Psoas muscle (tissue), 8 donors: Measurements from ENCODE around the gene SPINK5. TPM values are rescaled to one million over a fixed set of nuclear protein-coding genes. Genes with fewer than 3 reads are reported as not detected.

Source experiments
- ATAC-seq, 4 donors: fragments of 200-7000 bp; cut with Tn5 transposase; one replicate each; pipeline ENCODE4 v1.9.1; 2020; ENCODE audit warnings: moderate library complexity in 3 of 4, mild to moderate bottlenecking in 2 of 4
- DNase-seq, 2 donors: peaks; one replicate each; pipeline ENCODE4 v3.0.0-alpha.2; 2020
- H3K27ac ChIP-seq: fragments of 200-600 bp; one replicate; pipeline ENCODE4 v1.8.0; 2022
- H3K27me3 ChIP-seq, 3 donors: fragments of 200-600 bp in 1 of 3; one replicate each; pipeline versions ENCODE4 v1.6.1 to v1.8.0; 2013 to 2022; ENCODE audit warnings: low read length in 2 of 3, mild to moderate bottlenecking in 2 of 3, moderate library complexity in 1 of 3; ENCODE audit not compliant: insufficient read depth in 3 of 3
- H3K36me3 ChIP-seq, 2 donors: fragments of 200-600 bp in 1 of 2; one replicate each; pipeline versions ENCODE4 v1.6.1 to v1.8.0; 2013 to 2022; ENCODE audit warnings: low read depth in 1 of 2, mild to moderate bottlenecking in 1 of 2, moderate library complexity in 1 of 2; ENCODE audit not compliant: insufficient read depth in 1 of 2
- H3K4me1 ChIP-seq: fragments of 200-600 bp; one replicate; pipeline ENCODE4 v1.8.0; 2022
- H3K4me3 ChIP-seq: fragments of 200-600 bp; one replicate; pipeline ENCODE4 v1.8.0; 2022; ENCODE audit warnings: mild to moderate bottlenecking
- H3K9me3 ChIP-seq: fragments of 200-600 bp; one replicate; pipeline ENCODE4 v1.8.0; 2022
- CTCF ChIP-seq: fragments of 200-600 bp; IDR thresholded peaks from one replicate; pipeline ENCODE4 v1.8.0; 2022; ENCODE audit warnings: antibody characterized with exemption
- WGBS, 3 donors: extraction: QIAGEN DNeasy Blood & Tissue Kit; methylation state at CpG; one replicate each; pipeline versions ENCODE4 v1.1.6 to v1.1.7; 2013; 5-methylcytosine and 5-hydroxymethylcytosine counted together
- intact Hi-C, 2 donors: fragments of 100-400 bp; cut with DNase I; formaldehyde crosslinking; loops; one replicate each; pipeline versions ENCODE4 v1.11.0 to v1.14.2; 2022
- polyA plus RNA-seq, 3 donors: library from polyadenylated mRNA; stranded (reverse); fragments of 200-250 nt; gene quantifications; one replicate each; pipeline ENCODE4 v1.2.3, GENCODE V29; 2013
- total RNA-seq, 4 donors: library from RNA; stranded (reverse); fragmentation: NEBNext Ultra II Directional in 2 of 4; extraction: Animal tissue kit (Norgen Biotek cat#: 25700) in 2 of 4; gene quantifications; one replicate each; pipeline versions ENCODE4 v1.2.1 to v1.2.4, GENCODE V29; 2021 to 2023
- donor health status: healthy with polysubstance abuse.
- donor health status: DM: no; HTN: no; CAD: no; lungs with moderate emphysema.
- donor health status: Bipolar disorder and iron deficiency.
- donor health status: healthy.
- donor health status: DM: yes; HTN: yes; CAD: no.
- donor health status: DM: no; HTN: no; CAD: no.
- donor health status: DM: no; HTN: no; CAD: no.
- donor health status: DM: yes; HTN: yes; CAD: no.

The SPINK5 gene
- total and polyA plus RNA-seq, 7 donors = 0.05 to 0.90 (median 0.29) TPM; not detected in 1

DNA sequence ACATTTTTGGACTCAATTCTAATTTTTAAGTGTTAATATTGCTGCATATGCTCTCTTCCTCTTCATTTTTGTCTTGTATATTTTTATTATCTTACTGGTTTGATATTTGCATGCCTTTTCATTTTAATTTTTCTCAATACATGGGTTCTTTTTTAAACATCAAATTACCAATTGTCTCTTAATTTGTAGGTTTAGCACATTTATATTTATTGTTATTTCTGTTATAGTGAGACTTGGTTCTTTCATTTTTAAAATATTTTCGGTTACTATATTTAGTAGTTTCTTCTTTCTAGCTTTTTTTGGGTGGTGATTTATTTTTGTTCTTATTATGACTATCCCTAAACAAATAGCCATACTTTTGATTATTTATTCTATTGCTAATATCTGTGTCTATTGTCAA, 19.4 kb downstream of the SPINK5 start:
- no peak for ATAC-seq
- 87 to 88% (median 88%) methylated on average over 1 of the region's 1 CpG for WGBS, 3 donors
- TF ChIP-seq CTCF = no peak

DNA sequence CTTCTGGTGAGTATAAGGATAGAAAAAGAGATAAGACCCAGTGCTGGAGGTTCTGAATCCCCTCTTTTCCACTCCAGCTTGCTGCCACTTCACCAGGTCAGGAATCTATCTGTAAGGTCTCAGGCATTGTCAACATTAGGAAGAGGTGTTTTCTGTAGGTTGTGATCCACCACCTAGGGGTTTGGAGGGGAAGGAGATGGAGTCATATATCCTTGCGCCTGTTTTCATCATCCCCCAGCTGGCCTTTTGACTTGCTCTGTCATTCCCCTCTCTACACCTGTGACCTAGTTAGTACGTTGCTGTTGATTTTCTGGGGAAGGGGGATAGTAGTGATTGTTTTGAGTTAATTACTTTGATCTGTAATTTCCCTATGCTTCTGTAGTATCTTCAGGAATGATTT, 20.5 kb downstream of the SPINK5 start:
- DNase-seq (no peak), ATAC-seq (no peak)
- Histone ChIP-seq H3K27ac (no peak overlapping the region), H3K27me3 (no peaks in the 10 kb centered on the region), H3K9me3 (no peaks in the 10 kb centered on the region), H3K36me3 (no peaks in the 10 kb centered on the region), H3K4me1 (no peaks in the 10 kb centered on the region), H3K4me3 (no peak overlapping the region)
- no peak for TF ChIP-seq CTCF
- 38 to 60% (median 55%) methylated on average over 2 of the region's 2 CpGs for WGBS, 3 donors
- intact Hi-C loops = no loop called here

More for the DNA sequence above, 19.4 kb downstream of the SPINK5 start:
- H3K4me1 ChIP-seq = no peaks in the 10 kb centered on the region
- no peak overlapping the region for H3K27ac ChIP-seq
- DNase-seq = no peak
- H3K4me3 ChIP-seq = no peak overlapping the region
- H3K27me3 ChIP-seq = no peaks in the 10 kb centered on the region
- no peaks in the 10 kb centered on the region for H3K36me3 ChIP-seq
- intact Hi-C loops = no loop called here
- H3K9me3 ChIP-seq = no peaks in the 10 kb centered on the region

DNA sequence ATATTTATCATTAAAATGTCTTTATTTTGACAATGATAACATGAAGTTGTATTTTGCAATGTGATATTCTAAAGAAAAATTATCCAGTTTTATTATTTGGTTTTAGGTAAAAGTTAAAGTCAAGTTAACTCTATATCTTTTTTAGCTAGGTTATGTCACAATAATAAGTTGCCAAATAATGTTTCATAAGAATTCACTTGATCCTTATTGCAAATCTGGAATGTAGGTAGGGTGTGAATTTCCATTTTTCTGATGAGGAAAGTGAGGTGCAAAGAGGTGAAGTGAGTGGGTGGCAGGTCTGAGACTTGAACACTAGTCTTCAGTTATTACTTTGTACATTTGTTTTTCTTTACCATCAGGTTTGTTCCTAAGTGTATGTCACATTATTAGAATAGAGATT, 21.5 kb downstream of the SPINK5 start:
- TF ChIP-seq CTCF = no peak
- no peaks in the 10 kb centered on the region for H3K9me3 ChIP-seq
- no peak overlapping the region for H3K27ac ChIP-seq
- no peaks in the 10 kb centered on the region for H3K27me3 ChIP-seq
- H3K4me1 ChIP-seq = no peaks in the 10 kb centered on the region
- DNase-seq (no peak), ATAC-seq (no peak)
- no peaks in the 10 kb centered on the region for H3K36me3 ChIP-seq
- intact Hi-C loops = no loop called here
- no peak overlapping the region for H3K4me3 ChIP-seq

DNA sequence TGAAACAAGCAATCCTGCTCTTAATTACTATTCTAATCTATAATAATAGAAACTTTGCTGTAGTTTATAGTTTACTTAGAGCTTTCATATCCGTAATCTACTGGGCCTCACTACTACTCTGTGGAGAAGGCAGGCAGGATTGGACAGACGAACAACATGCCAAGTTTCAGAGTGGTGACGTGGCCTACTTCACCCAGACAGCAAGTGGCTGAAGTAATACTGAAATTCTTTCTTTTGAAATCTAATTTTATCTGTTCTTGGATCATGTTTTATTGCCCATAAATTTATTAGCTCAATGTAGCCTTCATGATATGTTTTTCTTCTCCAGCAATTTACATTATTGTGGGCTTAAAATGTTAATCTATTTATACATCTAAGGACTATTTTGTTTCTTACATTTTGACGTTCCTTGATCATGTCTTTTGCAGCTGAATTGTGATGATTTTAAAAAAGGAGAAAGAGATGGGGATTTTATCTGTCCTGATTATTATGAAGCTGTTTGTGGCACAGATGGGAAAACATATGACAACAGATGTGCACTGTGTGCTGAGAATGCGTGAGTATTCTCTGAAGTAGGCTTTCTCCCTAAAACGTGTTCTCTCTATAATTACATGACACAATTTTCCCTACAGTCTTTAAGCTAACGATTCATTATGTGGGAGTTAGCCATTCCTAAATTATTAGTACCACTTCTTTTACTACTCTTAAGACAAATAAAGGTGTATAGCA, 22.4 kb downstream of the SPINK5 start:
- WGBS, 3 donors = 60 to 66% (median 63%) methylated on average over 7 of the region's 7 CpGs
- DNase-seq (no peak), ATAC-seq (no peak)
- Histone ChIP-seq H3K9me3 (no peaks in the 10 kb centered on the region), H3K27ac (no peak overlapping the region), H3K27me3 (no peaks in the 10 kb centered on the region), H3K4me3 (no peak overlapping the region), H3K4me1 (no peaks in the 10 kb centered on the region), H3K36me3 (no peaks in the 10 kb centered on the region)
- intact Hi-C loops = no loop called here
- no peak for TF ChIP-seq CTCF
